HG02840 (cell line): ENCODE data around the gene PFN4.
"Not testable (repeated sequence)": the region's sequence is repeated elsewhere in the genome, so short reads cannot be mapped to it uniquely, and the experiment has no call there.

Experiments
- ATAC-seq: cut with Tn5 transposase; IDR thresholded peaks from one replicate; pipeline ENCODE4 v1.9.1; 2021; ENCODE audit warnings: mild to moderate bottlenecking, moderate library complexity, moderate number of reproducible peaks; ENCODE audit not compliant: unreplicated experiment, low FRiP score

PFN4 gene, protein sequence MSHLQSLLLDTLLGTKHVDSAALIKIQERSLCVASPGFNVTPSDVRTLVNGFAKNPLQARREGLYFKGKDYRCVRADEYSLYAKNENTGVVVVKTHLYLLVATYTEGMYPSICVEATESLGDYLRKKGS

DNA sequence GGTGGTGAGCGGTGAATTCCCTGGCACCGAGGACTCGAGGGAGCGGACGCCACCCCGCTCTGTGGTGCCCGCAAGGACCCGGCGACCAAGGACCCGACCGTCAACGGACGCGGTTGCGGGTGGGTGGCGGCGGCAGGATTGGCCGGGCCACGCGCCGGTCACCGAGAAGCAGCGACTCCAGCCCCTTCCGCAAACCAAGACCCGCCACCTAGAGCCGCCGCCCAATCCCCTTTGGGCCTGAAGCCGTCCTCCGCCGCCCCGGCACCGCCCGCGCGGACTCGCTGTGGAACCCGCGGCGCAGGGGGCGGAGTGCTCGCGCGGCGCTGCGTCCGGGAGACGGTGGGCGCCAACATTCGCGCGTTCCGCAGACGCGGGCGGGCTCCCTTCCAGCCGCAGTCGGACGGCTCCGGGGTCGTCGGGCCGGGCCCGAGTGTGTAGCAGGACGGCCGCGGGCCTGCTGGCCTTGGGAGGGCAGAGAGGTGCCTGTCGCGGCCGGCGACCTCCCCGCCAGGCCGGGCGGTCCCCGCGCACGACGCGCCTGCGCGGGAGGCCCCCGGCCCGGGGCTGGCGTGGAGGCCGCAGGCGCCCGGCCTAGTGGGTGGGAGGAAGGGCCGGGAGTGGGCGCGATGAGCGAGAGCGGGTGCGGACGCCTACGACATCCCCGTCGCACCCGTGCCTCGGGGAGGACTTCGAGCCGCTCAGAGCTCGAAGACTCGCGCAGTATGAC, at the start of gene PFN4, which contains the start of gene FAM228B:
PFN4 (minus strand) TSS at position 140 of the 727 bp plus-strand sequence. CDS start 799 bp downstream, outside the sequence.
FAM228B (plus strand) TSS at position 275 of the 727 bp plus-strand sequence. CDS start 893 bp downstream, outside the sequence.
- peak; percentile 90 for ATAC-seq

DNA sequence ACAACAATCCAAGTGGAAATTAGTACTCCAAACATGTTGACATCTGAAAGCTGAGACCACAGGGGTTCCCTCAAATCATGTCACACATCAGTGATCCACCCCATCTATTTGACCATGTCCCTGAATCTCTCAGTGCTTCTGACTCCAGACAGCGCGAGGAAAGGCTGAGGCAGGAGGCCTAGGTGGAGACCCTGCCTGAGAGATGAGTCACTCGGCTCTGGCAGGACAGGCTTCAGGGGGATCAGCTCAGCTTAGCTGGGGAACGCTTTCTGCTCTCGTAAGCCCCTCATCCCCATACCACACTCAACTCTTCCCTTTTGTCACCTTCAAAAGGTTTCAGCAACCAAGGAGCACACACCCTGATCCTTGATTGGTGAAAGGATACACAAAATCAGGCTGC, 45.9 kb upstream of the PFN4 start:
- no peak for ATAC-seq

DNA sequence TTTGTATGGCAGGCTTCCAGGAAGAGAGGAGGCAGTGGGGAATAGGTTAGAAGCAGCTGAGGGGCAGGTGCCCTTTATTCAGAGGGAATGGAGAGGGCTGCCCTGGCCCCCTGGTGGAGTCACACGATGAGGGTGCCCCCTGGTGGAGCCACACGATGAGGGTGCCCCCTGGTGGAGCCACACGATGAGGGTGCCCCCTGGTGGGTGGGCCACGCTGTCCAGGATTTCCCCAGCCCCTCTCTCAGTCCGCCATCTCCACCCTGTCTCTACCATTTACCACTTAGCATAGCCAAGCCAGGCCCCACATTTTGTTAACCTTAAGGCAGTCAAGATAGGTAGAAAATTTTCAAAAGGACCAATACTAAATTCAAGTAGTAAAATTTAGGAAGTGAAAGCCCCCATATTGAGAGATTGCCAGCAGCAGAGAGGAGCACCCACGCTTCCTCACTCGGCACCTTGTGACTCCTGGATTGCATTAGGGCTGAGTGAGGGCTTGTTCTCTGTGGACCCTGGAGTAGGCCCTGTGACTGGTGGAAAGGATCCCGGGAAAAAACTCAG, 41.4 kb upstream of the PFN4 start:
- ATAC-seq, result no peak

DNA sequence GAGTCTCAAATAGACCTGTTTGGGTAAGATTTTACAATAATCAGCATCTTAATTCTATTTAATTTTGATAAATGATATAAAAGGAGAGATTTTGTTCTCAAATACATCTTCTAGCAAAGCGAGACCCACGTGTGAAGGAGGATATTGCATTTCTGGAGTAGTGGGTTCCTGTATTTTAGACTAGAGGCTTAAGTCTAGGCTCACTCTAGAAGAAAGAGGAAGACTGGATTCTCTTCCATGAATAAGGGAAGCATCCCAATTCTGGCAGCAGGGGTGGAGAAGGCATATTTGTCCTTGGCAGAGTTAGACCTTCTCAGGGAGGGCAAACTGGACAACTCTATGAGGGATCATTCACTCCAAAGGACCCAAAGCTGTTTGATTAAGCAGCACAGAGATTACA, 40.5 kb upstream of the PFN4 start:
- no peak for ATAC-seq

DNA sequence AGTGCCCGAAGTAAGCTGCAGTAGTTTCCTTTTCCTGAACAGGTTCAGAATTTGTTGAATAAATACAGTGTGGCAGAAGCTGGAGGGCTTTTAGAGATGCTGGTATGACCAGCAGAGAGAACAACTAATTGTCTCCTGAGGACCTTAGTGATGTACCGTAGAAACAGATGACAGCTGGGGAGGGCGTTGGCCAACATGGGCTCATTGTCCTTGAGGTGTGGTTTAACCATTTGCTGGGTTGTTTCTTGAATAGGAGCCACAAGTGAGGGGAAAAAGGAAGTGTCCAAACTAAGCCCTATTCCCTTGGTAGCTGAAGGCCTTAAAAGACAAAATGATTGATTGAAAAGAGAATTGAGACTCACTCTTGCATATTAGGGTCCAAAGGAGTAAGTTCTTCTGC, 40.1 kb upstream of the PFN4 start:
- ATAC-seq, result no peak

DNA sequence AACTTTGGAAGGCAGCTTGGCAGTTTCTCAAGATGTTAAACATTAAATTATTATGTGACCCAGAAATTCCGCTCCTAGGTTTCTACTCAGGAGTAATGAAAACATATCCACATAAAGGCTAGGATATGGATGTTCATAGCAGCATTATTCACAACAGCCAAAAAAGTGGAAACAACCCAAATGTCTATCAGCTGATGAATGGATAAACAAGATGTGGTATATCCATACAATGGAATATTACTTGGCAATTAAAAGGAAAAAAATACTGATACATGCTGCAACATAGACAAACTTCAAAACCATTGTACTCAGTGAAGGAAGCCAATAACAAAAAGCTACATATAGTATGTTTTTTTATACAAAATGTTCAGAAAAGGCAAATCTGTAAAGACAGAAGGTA, 39.4 kb upstream of the PFN4 start:
- ATAC-seq, result no peak

DNA sequence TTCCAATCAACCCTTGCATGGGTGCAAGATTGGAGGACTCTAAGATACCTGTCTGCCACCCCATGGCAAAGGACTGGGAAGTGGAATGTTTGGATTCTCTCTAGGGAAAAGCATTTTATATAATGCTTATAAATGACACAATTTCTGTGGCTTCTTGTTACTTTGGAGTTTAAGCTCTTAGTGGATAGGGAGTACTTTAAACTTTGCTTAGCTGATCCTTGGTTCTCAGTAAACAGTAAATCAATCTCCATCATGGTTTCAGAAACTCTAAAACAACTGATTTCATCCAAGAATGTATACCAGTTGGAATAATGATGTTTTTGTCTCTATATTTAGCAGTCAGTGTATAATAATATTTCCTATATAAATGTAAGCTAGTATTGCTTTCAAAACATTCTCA, 37.6 kb upstream of the PFN4 start:
- ATAC-seq, result no peak

DNA sequence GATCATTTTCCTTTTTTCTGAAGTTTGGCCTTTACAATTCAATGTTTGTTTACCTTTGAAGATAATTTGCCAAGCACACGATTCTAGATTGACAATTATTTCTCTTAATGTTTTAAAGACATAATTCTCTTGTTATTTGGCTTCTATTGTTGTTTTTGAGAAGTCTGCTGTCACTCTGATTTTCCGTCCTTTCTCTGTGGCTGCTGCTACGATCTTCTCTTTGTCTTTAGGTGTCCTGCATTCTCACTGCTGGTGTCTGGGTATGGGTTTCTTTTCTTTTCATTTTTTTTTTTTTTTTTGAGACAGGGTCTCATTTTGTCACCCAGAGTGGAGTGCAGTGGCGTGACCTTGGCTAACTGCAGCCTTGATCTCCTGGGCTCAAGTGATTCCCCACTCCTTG, 36.6 kb upstream of the PFN4 start:
- ATAC-seq, result no peak

DNA sequence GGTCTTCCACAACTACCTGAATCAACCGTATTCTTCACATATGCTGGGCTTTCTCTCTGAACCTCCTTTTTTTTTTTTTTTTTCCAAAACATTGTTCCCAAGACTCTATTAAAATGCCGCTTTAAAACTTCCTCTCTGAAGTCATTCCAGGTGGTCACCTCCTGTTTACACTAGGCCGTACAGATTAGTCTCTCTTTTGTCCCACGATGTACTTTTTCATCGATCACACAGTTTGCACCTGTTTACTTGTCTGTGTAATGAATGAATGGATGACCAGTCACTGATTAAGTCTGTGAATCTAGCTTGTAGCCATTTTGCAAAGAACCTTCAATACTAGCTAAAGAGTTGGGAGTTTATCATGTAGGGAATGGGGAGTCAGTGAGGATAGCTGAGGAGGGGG, 35.0 kb upstream of the PFN4 start:
- ATAC-seq, result no peak

DNA sequence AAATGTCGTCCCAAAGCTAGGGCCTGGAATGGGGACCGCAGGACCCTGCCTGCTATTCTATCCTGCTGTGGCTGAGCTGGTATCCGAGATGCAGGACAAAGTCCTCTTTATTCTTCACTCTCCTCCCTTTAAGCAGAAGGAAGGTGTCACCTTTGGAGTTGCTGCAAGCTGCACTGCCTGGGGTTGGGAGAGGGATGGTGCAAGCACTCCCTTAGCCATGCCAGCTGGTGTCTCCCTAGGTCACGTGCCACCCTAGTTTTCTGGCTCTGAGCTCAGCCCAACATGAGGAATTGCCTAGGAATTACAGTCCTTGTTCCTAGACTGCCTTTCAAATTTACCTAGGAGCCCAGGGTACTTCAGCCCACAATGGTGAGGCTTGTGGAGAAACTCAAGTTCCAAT, 30.3 kb upstream of the PFN4 start:
- no peak for ATAC-seq

DNA sequence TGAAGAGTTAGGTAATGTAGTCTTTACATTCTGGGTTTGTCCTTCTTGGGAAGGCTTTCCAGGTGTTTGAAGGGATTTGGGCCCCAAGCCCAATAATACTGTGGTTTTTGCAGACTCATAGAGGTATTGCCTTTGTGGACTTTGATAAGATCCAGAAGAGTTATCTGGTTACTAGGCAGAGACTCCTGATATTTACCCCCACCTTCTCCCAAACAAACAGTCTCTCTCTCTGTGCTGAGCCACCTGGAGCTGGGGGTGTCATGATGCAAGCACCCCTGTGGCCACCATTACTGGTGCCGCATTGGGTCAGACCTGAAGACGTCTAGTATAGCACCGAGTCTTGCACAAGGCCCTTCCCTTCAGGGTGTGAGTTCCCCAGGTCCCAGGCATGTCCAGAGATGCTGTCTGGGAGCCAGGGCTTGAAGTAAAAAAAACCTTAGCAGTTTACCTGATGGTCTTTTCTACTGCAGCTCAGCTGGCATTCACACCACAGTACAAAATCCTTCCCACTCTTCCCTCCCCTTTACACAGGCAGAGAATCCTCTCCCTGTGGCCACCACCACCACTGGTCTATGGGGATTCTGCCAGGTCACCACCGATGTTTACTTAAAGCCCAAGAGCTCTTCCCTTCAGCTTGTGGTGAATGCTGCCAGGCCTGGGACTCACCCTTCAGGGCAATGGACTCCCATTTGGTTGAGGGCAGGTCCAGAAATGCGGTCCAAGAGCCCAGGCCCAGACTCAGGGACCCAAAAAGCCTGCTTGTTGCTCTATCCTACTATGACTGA, 29.5 kb upstream of the PFN4 start:
- ATAC-seq, result no peak

DNA sequence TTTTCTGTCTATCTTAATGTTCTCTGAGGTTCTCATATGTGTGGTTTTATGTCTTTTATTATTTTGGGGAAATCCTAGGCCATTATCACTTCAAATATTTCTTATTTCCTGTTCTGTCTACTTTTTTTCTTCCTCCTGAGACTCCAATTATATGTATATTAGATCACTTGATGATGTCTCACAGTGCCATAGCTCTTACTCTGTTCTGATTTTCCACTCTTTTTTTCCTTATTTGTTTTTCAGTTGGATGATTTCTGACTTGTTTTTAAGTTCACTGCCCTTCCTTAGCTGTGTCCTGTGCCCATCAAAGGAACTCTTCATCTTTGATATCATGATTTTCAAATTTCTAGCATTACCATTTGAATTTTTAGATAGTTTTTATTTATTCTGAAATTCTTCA, 24.2 kb upstream of the PFN4 start:
- ATAC-seq, result no peak

DNA sequence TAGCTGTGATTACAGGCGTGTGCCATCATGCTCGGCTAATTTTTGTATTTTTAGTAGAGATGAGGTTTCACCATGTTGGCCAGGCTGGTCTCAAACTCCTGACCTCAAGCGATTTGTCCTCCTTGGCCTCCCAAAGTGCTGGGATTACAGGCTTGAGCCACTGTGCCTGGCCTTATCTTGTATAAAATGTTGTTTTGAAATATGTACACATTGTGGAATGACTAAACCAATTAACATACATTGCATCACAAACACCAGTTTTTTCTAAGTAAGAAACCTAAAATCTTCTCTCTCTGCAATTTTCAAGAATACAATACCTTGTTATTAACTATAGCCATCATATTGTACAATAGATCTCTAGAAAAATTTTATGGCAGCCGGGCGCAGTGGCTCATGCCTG, 17.2 kb upstream of the PFN4 start:
- not testable (repeated sequence) for ATAC-seq

DNA sequence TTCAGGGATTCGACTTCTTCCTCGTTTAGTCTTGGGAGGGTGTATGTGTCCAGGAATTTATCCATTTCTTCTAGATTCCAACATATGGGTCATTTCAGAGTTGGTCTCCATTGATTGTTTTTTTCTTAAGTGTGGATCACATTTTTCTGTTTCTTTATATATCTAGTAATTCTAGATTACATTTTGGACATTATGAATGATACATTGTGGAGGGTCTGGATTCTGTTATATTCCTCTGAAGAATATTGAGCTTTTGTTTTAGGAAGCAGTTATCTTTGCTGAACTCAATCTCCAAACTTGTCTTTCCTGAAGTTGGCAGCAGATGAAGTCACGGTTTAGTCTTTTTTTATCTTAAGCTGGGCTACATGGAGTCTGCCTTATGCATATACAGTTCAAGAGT, 9.4 kb upstream of the PFN4 start:
- no peak for ATAC-seq

DNA sequence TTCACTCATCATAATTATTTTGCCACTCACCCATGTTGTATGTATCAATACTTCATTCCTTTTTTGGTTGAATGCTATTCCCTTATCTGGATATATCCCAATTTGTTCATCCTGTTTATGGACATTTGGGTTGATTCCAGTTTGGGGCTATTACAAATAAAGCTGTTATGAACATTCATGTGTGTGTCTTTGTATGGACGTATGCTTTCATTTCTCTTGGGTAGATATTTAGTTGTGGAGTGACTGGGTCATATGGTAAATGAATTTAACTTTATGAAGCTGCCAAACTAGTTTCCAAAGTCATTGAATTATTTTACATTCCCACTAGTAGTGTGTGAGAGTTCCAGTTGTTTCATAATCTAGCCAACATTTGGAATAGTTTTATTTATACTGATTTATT, 2.8 kb upstream of the PFN4 start:
- ATAC-seq, result no peak

DNA sequence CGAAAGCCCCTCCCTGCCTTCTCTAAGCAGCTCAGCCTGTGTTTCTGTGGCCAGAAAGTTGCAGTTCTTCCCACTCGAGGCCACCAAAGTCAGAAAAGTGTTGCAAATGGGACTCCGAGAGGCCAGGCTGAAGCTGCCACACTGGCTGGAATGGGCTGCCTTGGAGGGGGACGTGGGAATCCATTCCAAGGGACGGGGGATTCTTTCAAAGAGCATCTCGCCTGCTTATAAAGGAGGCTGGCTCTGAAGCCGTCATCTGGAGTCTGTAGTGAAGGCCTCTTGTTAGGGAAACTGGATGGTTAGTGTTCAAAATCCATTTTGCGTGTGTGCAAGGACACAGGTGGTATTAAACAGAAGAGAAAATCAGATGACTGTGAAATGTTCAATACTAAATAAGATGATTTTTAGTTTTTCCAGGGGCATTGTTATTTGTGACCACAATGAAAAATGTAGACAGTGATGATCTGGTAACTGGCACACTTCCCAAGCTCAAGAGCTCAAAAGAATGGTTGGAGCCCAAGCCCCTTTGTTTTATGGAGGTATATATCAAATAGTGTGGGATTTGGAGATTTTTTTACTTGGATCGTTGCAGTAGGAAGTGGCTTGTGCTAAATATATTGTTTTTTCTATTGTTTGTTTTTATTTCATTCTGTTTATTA, 917 bp upstream of the PFN4 start:
- ATAC-seq, result peak; percentile 7

DNA sequence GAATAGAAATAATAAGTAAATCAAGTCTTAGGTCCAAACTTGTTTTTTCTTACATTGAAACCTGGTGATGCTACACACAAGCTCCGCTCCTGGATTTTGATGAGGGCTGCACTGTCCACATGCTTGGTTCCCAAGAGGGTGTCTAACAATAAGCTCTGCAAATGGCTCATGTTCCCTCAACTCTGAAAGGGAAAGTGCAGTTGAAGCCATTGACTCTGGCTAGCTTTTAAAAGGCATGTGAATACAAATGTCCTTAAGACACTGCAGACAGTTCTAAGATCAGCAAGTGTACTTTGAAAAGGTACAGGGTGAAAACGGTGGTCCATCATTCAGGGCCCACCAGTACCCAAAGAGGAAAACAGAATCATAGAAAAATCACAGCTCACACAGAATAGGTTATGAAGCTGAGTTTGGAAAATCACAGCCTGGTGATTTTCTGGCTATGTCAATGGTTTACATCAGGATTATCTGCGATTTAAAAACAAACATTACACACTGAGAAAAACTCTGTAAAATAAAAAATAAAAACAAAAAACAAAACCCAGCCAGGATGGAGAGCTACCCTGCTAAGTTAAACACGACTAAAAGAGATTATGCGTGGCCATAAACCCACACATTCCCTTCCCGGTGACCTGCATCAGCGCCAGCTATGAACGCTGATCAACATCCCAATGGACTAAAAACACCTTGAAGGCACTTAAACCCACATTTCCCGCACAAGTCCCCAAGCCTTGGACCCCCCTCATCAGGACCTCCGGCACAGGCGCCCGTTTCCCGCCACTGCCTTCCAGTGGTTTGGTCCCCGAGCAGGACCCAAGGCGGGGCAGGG, 554 bp downstream of the PFN4 start:
- ATAC-seq, result no peak

DNA sequence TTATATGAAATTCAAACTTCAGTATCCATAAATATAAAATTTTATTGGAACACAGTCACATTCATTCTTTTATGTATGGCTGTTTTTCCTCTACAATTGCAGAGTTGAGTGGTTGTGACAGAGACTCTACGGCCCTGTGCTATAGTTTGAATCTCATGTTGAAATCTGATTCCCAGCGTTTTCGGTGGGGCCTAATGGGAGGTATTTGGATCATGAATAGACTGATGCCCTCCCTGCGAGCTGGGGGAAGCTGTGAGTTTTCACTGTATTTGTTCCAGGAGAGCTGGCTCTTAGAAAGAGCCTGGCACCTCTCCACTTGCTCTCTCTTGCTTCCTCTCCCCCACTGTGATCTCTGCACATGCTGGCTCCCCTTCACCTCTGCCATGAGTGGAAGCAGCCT, 1.7 kb downstream of the PFN4 start:
- no peak for ATAC-seq

DNA sequence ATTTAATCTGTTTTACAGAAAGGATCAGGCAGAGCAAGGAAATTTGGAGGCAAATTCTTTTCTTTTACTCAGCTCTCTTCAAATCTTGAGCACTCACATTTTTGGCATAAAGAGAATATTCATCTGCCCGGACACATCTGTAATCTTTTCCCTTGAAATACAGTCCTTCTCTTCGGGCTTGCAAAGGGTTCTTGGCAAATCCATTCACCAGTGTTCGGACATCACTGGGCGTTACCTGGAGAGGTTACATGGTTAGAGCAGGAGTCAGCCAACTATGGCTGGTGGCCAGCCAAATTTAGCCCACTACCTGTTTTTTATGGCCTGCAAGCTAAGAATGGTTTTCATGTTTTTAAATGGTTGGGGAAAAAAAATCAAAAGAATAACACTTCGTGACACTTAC, 2.1 kb downstream of the PFN4 start:
- ATAC-seq, result no peak

DNA sequence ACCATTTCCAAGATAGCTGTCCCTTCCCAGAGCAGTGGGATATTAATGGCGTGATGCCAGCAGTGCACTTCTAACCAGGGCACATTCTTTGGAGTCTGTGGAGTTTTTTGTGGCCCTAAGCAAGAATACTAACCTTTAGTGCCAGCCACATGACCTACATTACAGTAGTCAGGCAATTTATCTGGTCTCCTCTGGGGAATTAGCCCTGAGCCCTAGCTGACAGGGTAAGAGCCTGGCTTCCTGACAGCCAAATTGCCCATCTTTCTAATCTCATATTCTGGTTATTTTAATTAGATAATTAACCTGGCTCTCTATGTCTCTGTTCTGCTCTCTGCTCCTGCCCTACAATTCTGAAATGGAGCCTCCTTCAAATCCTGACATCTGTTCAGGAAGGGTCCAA, 5.2 kb downstream of the PFN4 start:
- ATAC-seq, result no peak
